Left ventricle myocardium inferior (tissue), 1 donor: Measurements from ENCODE around the gene L3MBTL4. TPM values are rescaled to one million over a fixed set of nuclear protein-coding genes. Genes with fewer than 3 reads are reported as not detected.
"Not testable (repeated sequence)": the region's sequence is repeated elsewhere in the genome, so short reads cannot be mapped to it uniquely, and the experiment has no call there.

Experiments used
- DNase-seq: peaks from one replicate; pipeline ENCODE4 v3.0.0-alpha.2; 2020
- H3K27ac ChIP-seq: fragments of 200-600 bp; replicated peaks from 2 replicates; pipeline ENCODE4 v1.8.0; 2021
- H3K27me3 ChIP-seq: fragments of 200-600 bp; 2 replicates; pipeline ENCODE4 v1.8.0; 2021; ENCODE audit warnings: low read depth
- H3K36me3 ChIP-seq: fragments of 200-600 bp; 2 replicates; pipeline ENCODE4 v1.8.0; 2021
- H3K4me1 ChIP-seq: fragments of 200-600 bp; 2 replicates; pipeline ENCODE4 v1.8.0; 2021
- H3K4me3 ChIP-seq: fragments of 200-600 bp; 2 replicates; pipeline ENCODE4 v1.8.0; 2021; ENCODE audit warnings: mild to moderate bottlenecking, moderate library complexity
- H3K9me3 ChIP-seq: fragments of 200-600 bp; replicated peaks from 2 replicates; pipeline ENCODE4 v1.8.0; 2021
- CTCF ChIP-seq: fragments of 200-600 bp; IDR thresholded peaks from 2 replicates; pipeline ENCODE4 v1.8.0; 2021; ENCODE audit warnings: antibody characterized with exemption, mild to moderate bottlenecking, borderline replicate concordance
- intact Hi-C: fragments of 100-400 bp; cut with micrococcal nuclease; formaldehyde crosslinking; loops from one replicate; pipeline ENCODE4 v1.11.0; 2022
- total RNA-seq: library from RNA; stranded (reverse); fragmentation: NEBNext Ultra II Directional; extraction: Animal tissue kit (Norgen Biotek cat#: 25700); gene quantifications from one replicate; pipeline ENCODE4 v1.2.1, GENCODE V29; 2021
- donor health status: DM: no; HTN: yes; CAD: no; lungs with severe emphysema.

L3MBTL4 gene
- total RNA-seq, 1 donor from 2014 or later = 3.5 TPM

- no peaks in the 10 kb centered on the region for H3K36me3 ChIP-seq
- H3K27ac ChIP-seq = no peak overlapping the region
- H3K27me3 ChIP-seq = peaks cover 41% of the 10 kb centered on the region
- no peaks in the 10 kb centered on the region for H3K4me1 ChIP-seq
- DNase-seq = no peak
- no peak for TF ChIP-seq CTCF
- intact Hi-C loops = no loop called here
- no peaks in the 10 kb centered on the region for H3K9me3 ChIP-seq
- no peak overlapping the region for H3K4me3 ChIP-seq
Observed at GRCh38 chr18:6270771-6271216, 143.9 kb downstream of the L3MBTL4 start.

GRCh38 chr18:6269660-6270332, 144.9 kb downstream of the L3MBTL4 start:
- Histone ChIP-seq H3K27me3 (peaks cover 34% of the 10 kb centered on the region), H3K4me1 (no peaks in the 10 kb centered on the region), H3K27ac (no peak overlapping the region), H3K9me3 (no peaks in the 10 kb centered on the region), H3K36me3 (no peaks in the 10 kb centered on the region), H3K4me3 (no peak overlapping the region)
- intact Hi-C loops = no loop called here
- no peak for TF ChIP-seq CTCF
- no peak for DNase-seq

- Histone ChIP-seq H3K36me3 (no peaks in the 10 kb centered on the region), H3K27me3 (peaks cover 13% of the 10 kb centered on the region), H3K9me3 (no peaks in the 10 kb centered on the region), H3K27ac (no peak overlapping the region), H3K4me3 (no peak overlapping the region), H3K4me1 (no peaks in the 10 kb centered on the region)
- DNase-seq = no peak
- no peak for TF ChIP-seq CTCF
- intact Hi-C loops = no loop called here
Observed at GRCh38 chr18:6266212-6266611, 148.5 kb downstream of the L3MBTL4 start.

- no peak for DNase-seq
- Histone ChIP-seq H3K4me1 (no peaks in the 10 kb centered on the region), H3K4me3 (no peak overlapping the region), H3K27ac (no peak overlapping the region), H3K36me3 (no peaks in the 10 kb centered on the region), H3K9me3 (peaks cover 20% of the 10 kb centered on the region), H3K27me3 (no peaks in the 10 kb centered on the region)
- no peak for TF ChIP-seq CTCF
- intact Hi-C loops = no loop called here
Observed at GRCh38 chr18:6261938-6262337, 152.8 kb downstream of the L3MBTL4 start.

- H3K27ac ChIP-seq, H3K36me3 ChIP-seq, intact Hi-C loops, H3K4me3 ChIP-seq, DNase-seq, H3K27me3 ChIP-seq: not testable (repeated sequence)
- peaks cover 23% of the 10 kb centered on the region for H3K4me1 ChIP-seq
- H3K9me3 ChIP-seq = peaks cover 20% of the 10 kb centered on the region
Observed at GRCh38 chr18:6259324-6259723, 155.4 kb downstream of the L3MBTL4 start.

GRCh38 chr18:6257950-6258349, 156.8 kb downstream of the L3MBTL4 start:
- peaks cover 23% of the 10 kb centered on the region for H3K4me1 ChIP-seq
- no peak overlapping the region for H3K27ac ChIP-seq
- H3K9me3 ChIP-seq = peaks cover 20% of the 10 kb centered on the region
- intact Hi-C loops = no loop called here
- TF ChIP-seq CTCF = no peak
- no peaks in the 10 kb centered on the region for H3K27me3 ChIP-seq
- H3K4me3 ChIP-seq = no peak overlapping the region
- H3K36me3 ChIP-seq = no peaks in the 10 kb centered on the region
- no peak for DNase-seq
